Body of pancreas (tissue), 4 donors: ENCODE measurements around the gene TMEM204. TPM values are rescaled to one million over a fixed set of nuclear protein-coding genes. Genes with fewer than 3 reads are reported as not detected.

Experiments
- ATAC-seq: fragments of 150-250 bp; one replicate; pipeline ENCODE4 v1.9.1; 2016
- DNase-seq, 4 donors: peaks; one replicate each; pipeline ENCODE4 v3.0.0-alpha.2; 2019
- H3K27ac ChIP-seq, 4 donors: fragments of 200-600 bp; sonication (generic); 1 replicate in 3 of 4; 2 replicates in 1 of 4; pipeline versions ENCODE4 v1.5.1 to v1.6.1; 2016 to 2019; ENCODE audit warnings: mild to moderate bottlenecking in 1 of 4, mixed read lengths in 1 of 4, moderate library complexity in 1 of 4
- H3K27me3 ChIP-seq, 2 donors: fragments of 200-600 bp; sonication (generic); one replicate each; pipeline ENCODE4 v1.6.0; 2016; ENCODE audit warnings: mild to moderate bottlenecking in 1 of 2
- H3K36me3 ChIP-seq, 2 donors: fragments of 200-600 bp; sonication (generic); replicated peaks in 1 of 2; 2 replicates each; pipeline ENCODE4 v1.5.1; 2016; ENCODE audit warnings: low read depth in 2 of 2; ENCODE audit not compliant: insufficient read depth in 1 of 2
- H3K4me1 ChIP-seq: fragments of 200-600 bp; sonication (generic); one replicate; pipeline ENCODE4 v1.6.0; 2016
- H3K4me3 ChIP-seq, 2 donors: fragments of 200-600 bp; sonication (generic); 1 replicate in 1 of 2; 2 replicates in 1 of 2; pipeline ENCODE4 v1.5.1; 2016 to 2019
- H3K9me3 ChIP-seq, 3 donors: fragments of 200-600 bp; sonication (generic); 1 replicate in 2 of 3; 2 replicates in 1 of 3; pipeline ENCODE4 v1.5.1; 2016
- POLR2A ChIP-seq, 3 donors: fragments of 450-650 bp; IDR thresholded peaks; one replicate each; pipeline ENCODE4 v1.6.1; 2016; ENCODE audit warnings: antibody characterized with exemption in 3 of 3, mild to moderate bottlenecking in 2 of 3
- WGBS, 2 donors: methylation state at CpG; one replicate each; pipeline ENCODE4 v1.1.5; 2017; 5-methylcytosine and 5-hydroxymethylcytosine counted together
- intact Hi-C: fragments of 100-400 bp; cut with DNase I; formaldehyde crosslinking; loops from one replicate; pipeline ENCODE4 v1.15.1; 2023
- total RNA-seq, 2 donors: library from RNA; depleted of rRNA; stranded (reverse); fragments of >200 nt; gene quantifications; one replicate each; pipeline ENCODE4 v1.1.0, GENCODE V29; 2016
- TF ChIP-seq, protein P1 (sequence below), 7 experiments: fragments of 450-650 bp in 4 of 7; fragments of 200-600 bp in 3 of 7; sonication (generic) in 3 of 7; IDR thresholded peaks; one replicate each; pipeline ENCODE4 v1.5.1; 2016 to 2019; ENCODE audit warnings: antibody characterized with exemption in 7 of 7

The TMEM204 gene
- total RNA-seq, 2 donors from 2014 or later: 23.6 to 25.1 TPM

- intact Hi-C loops: no loop called here
- Histone ChIP-seq H3K27ac (no peak overlapping the region), H3K27me3 (no peaks in the 10 kb centered on the region), H3K9me3 (no peaks in the 10 kb centered on the region), H3K4me3 (no peak overlapping the region), H3K36me3 (peaks cover 0 to 5% of the 10 kb centered on the region in 2 donors), H3K4me1 (peaks cover 8% of the 10 kb centered on the region)
- TF ChIP-seq POLR2A (IDR thresholded peaks at IDR 0.05): no peak
- TF ChIP-seq, protein P1, sequence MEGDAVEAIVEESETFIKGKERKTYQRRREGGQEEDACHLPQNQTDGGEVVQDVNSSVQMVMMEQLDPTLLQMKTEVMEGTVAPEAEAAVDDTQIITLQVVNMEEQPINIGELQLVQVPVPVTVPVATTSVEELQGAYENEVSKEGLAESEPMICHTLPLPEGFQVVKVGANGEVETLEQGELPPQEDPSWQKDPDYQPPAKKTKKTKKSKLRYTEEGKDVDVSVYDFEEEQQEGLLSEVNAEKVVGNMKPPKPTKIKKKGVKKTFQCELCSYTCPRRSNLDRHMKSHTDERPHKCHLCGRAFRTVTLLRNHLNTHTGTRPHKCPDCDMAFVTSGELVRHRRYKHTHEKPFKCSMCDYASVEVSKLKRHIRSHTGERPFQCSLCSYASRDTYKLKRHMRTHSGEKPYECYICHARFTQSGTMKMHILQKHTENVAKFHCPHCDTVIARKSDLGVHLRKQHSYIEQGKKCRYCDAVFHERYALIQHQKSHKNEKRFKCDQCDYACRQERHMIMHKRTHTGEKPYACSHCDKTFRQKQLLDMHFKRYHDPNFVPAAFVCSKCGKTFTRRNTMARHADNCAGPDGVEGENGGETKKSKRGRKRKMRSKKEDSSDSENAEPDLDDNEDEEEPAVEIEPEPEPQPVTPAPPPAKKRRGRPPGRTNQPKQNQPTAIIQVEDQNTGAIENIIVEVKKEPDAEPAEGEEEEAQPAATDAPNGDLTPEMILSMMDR (IDR thresholded peaks at IDR 0.05): no peak
- ATAC-seq (no peak), DNase-seq (no peak)
- 93% methylated on average over 16 to 33 of the region's 35 CpGs for WGBS, 2 donors
Observed at GRCh38 chr16:1498899-1499676, 34.4 kb upstream of the TMEM204 start.

DNA sequence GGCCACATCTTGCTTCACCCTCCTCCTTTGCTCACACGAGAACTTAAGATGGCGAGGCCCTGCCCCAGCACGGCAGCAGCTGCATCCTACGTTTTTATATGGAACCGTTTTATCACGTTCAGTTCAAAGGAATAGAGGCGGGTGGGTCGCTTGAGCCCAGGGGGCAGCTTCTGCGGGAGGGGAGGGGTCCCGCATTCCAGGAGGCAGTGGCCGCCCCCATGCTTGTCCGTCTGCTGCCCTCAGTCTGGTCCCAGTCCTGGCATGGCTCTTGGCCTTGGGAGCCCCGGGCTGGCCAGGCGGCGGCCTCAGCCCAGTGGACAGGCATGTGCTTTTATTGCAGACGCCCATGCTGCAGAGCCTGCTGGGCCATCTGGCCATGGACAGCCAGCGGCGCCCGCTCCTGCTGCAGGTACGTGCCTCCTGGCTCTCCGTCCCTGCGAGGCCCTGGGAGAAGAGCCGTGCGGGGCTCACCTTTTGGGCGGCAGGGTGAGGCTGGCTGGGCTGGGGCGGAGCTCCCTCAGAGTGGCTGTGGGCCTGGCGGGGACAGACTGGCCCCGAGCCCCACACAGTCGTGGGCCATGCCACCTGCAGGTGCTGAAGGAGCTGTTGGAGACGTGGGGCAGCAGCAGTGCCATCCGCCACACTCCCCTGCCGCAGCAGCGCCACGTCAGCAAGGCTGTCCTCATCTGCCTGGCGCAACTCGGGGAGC, 33.6 kb upstream of the TMEM204 start:
- peaks cover under 1% of the 10 kb centered on the region for H3K4me1 ChIP-seq
- no peak overlapping the region for H3K27ac ChIP-seq
- H3K9me3 ChIP-seq: no peaks in the 10 kb centered on the region
- TF ChIP-seq POLR2A (IDR thresholded peaks at IDR 0.05): no peak
- H3K4me3 ChIP-seq: no peak overlapping the region
- WGBS, 2 donors: 93% methylated on average over 9 to 31 of the region's 36 CpGs
- H3K36me3 ChIP-seq: peaks cover 0 to 5% of the 10 kb centered on the region in 2 donors
- ATAC-seq (no peak), DNase-seq (no peak)
- intact Hi-C loops: no loop called here
- no peaks in the 10 kb centered on the region for H3K27me3 ChIP-seq

GRCh38 chr16:1500465-1501150, 32.9 kb upstream of the TMEM204 start:
- Histone ChIP-seq H3K36me3 (peaks cover 0 to 5% of the 10 kb centered on the region in 2 donors), H3K27me3 (no peaks in the 10 kb centered on the region), H3K27ac (no peak overlapping the region), H3K4me3 (no peak overlapping the region), H3K4me1 (no peaks in the 10 kb centered on the region), H3K9me3 (no peaks in the 10 kb centered on the region)
- ATAC-seq (no peak), DNase-seq (no peak)
- 80 to 91% methylated on average over 3 to 16 of the region's 44 CpGs for WGBS, 2 donors
- no peak for TF ChIP-seq POLR2A (IDR thresholded peaks at IDR 0.05)
- TF ChIP-seq, protein P1 (IDR thresholded peaks at IDR 0.05): no peak
- intact Hi-C loops: no loop called here

GRCh38 chr16:1501630-1502029, 31.8 kb upstream of the TMEM204 start:
- no peaks in the 10 kb centered on the region for H3K27me3 ChIP-seq
- TF ChIP-seq, protein P1 (IDR thresholded peaks at IDR 0.05): no peak
- no peak for TF ChIP-seq POLR2A (IDR thresholded peaks at IDR 0.05)
- H3K9me3 ChIP-seq: no peaks in the 10 kb centered on the region
- peaks cover 0 to 5% of the 10 kb centered on the region in 2 donors for H3K36me3 ChIP-seq
- H3K4me3 ChIP-seq: no peak overlapping the region
- WGBS, 2 donors: 95 to 100% methylated on average over 2 to 22 of the region's 23 CpGs
- H3K27ac ChIP-seq: no peak overlapping the region
- H3K4me1 ChIP-seq: no peaks in the 10 kb centered on the region
- intact Hi-C loops: no loop called here
- DNase-seq (no peak), ATAC-seq (no peak)
